Prostate gland (tissue), 2 donors: ENCODE measurements around the gene NUAK2. TPM values are rescaled to one million over a fixed set of nuclear protein-coding genes. Genes with fewer than 3 reads are reported as not detected.
"Not testable (repeated sequence)": the region's sequence is repeated elsewhere in the genome, so short reads cannot be mapped to it uniquely, and the experiment has no call there.

Experiments used
- DNase-seq: peaks from one replicate; pipeline ENCODE4 v3.0.0-alpha.2; 2019; ENCODE audit warnings: low spot score
- H3K27ac ChIP-seq, 2 donors: fragments of 200-600 bp; sonication (generic); 2 replicates each; pipeline ENCODE4 v1.5.1; 2017 to 2019
- H3K27me3 ChIP-seq: fragments of 200-600 bp; sonication (generic); replicated peaks from 2 replicates; pipeline ENCODE4 v1.5.1; 2019; ENCODE audit not compliant: insufficient read depth
- H3K36me3 ChIP-seq, 2 donors: fragments of 200-600 bp; sonication (generic); 1 replicate in 1 of 2; 2 replicates in 1 of 2; pipeline versions ENCODE4 v1.5.1 to v1.8.1; 2017 to 2019
- H3K4me1 ChIP-seq: fragments of 200-600 bp; sonication (generic); replicated peaks from 2 replicates; pipeline ENCODE4 v1.5.1; 2019
- H3K4me3 ChIP-seq, 2 donors: fragments of 200-600 bp; sonication (generic); 2 replicates each; pipeline ENCODE4 v1.5.1; 2017 to 2019
- H3K9me3 ChIP-seq: fragments of 200-600 bp; sonication (generic); 2 replicates; pipeline ENCODE4 v1.5.1; 2017
- POLR2A ChIP-seq: fragments of 450-650 bp; IDR thresholded peaks from one replicate; pipeline ENCODE4 v1.6.1; 2016; ENCODE audit warnings: antibody characterized with exemption, mild to moderate bottlenecking
- POLR2AphosphoS5 ChIP-seq: sonication (generic); formaldehyde crosslinking; IDR thresholded peaks from one replicate; pipeline ENCODE4 v1.6.1; 2017; ENCODE audit warnings: antibody characterized with exemption
- WGBS: methylation state at CpG from one replicate; pipeline ENCODE4 v1.1.5; 2018; 5-methylcytosine and 5-hydroxymethylcytosine counted together
- intact Hi-C: fragments of 100-400 bp; cut with DNase I; formaldehyde crosslinking; loops from one replicate; pipeline ENCODE4 v1.14.2; 2022
- total RNA-seq, 2 donors: library from RNA; depleted of rRNA; stranded (reverse); fragments of >200 nt; gene quantifications; one replicate each; pipeline ENCODE4 v1.1.0, GENCODE V29; 2016
- TF ChIP-seq, protein P1 (sequence below), 4 experiments: fragments of 200-600 bp in 2 of 4; fragments of 450-650 bp in 2 of 4; sonication (generic) in 2 of 4; IDR thresholded peaks; 1 replicate in 3 of 4; 2 replicates in 1 of 4; pipeline ENCODE4 v1.5.1; 2016 to 2019; ENCODE audit warnings: antibody characterized with exemption in 4 of 4, mild to moderate bottlenecking in 2 of 4, moderate library complexity in 2 of 4

NUAK2 gene
- total RNA-seq, 2 donors from 2014 or later = 3.7 to 20.0 TPM

DNA sequence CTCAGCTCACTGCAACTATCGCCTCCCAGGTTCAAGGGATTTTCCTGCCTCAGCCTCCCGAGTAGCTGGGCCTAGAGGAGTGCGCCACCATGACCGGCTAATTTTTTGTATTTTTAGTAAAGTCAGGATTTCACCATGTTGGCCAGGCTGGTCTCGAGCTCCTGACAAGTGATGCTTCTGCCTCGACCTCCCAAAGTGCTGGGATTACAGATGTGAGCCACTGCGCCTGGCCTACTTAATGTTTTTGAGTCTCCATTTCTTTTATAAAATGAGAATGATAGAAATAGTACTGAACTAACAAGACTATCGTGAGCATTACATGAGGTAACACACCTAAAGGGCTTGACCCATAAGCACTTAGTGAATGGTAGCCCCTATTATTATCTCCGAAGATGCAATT is 21.4 kb downstream of the NUAK2 start:
- no peak for DNase-seq
- Histone ChIP-seq H3K4me1 (no peaks in the 10 kb centered on the region), H3K27me3 (no peaks in the 10 kb centered on the region), H3K36me3 (peaks cover 5 to 7% of the 10 kb centered on the region in 2 donors), H3K4me3 (no peak overlapping the region), H3K27ac (no peak overlapping the region), H3K9me3 (no peaks in the 10 kb centered on the region)
- WGBS = 88% methylated on average over 9 of the region's 9 CpGs
- TF ChIP-seq POLR2AphosphoS5 (no peak), POLR2A (no peak)
- TF ChIP-seq, protein P1, sequence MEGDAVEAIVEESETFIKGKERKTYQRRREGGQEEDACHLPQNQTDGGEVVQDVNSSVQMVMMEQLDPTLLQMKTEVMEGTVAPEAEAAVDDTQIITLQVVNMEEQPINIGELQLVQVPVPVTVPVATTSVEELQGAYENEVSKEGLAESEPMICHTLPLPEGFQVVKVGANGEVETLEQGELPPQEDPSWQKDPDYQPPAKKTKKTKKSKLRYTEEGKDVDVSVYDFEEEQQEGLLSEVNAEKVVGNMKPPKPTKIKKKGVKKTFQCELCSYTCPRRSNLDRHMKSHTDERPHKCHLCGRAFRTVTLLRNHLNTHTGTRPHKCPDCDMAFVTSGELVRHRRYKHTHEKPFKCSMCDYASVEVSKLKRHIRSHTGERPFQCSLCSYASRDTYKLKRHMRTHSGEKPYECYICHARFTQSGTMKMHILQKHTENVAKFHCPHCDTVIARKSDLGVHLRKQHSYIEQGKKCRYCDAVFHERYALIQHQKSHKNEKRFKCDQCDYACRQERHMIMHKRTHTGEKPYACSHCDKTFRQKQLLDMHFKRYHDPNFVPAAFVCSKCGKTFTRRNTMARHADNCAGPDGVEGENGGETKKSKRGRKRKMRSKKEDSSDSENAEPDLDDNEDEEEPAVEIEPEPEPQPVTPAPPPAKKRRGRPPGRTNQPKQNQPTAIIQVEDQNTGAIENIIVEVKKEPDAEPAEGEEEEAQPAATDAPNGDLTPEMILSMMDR (IDR thresholded peaks at IDR 0.05) = no peak
- intact Hi-C loops = no loop called here

DNA sequence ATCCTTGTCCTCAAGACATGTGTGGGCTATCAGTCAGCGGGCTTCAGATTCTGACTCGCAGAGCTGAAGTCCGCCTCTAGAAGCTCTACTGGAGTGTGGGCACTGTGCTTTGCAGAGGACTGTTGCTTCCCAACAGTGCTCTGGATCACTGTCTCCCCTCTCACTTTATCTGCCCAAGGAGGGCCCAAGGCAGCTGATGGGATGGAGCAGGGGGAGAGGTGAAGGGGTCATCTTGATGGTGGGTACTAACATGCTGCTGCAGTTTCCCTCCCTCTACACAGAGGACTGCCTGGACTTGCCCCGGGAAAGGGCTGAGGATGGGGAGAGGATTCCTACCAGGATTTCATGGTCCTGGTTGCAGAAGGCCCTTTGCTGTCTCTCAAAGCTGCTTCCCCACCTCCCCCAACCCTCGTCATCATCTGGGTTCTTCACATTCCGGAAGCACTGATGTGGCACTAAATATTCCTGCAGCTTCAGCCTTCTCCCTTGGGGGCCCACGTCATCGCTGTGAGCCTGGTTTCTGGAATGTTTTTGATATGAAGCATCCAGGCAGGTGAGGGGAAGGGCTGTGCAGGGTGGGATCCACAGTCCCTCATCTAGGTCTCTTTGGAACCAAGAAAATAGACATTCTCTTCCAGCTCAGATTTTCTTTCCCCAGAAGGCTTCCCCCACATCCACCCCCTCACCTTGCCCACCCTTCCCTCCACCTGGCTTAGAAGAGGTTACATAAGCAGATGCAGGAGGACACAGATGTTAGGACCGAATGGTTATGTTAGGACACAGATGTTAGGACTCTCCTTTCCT is 23.2 kb downstream of the NUAK2 start:
- 77% methylated on average over 9 of the region's 9 CpGs for WGBS
- Histone ChIP-seq H3K9me3 (no peaks in the 10 kb centered on the region), H3K4me1 (no peaks in the 10 kb centered on the region), H3K27ac (no peak overlapping the region), H3K36me3 (peaks cover 0 to 4% of the 10 kb centered on the region in 2 donors), H3K27me3 (no peaks in the 10 kb centered on the region), H3K4me3 (no peak overlapping the region)
- intact Hi-C loops = no loop called here
- TF ChIP-seq, protein P1 (IDR thresholded peaks at IDR 0.05) = no peak
- no peak for DNase-seq

DNA sequence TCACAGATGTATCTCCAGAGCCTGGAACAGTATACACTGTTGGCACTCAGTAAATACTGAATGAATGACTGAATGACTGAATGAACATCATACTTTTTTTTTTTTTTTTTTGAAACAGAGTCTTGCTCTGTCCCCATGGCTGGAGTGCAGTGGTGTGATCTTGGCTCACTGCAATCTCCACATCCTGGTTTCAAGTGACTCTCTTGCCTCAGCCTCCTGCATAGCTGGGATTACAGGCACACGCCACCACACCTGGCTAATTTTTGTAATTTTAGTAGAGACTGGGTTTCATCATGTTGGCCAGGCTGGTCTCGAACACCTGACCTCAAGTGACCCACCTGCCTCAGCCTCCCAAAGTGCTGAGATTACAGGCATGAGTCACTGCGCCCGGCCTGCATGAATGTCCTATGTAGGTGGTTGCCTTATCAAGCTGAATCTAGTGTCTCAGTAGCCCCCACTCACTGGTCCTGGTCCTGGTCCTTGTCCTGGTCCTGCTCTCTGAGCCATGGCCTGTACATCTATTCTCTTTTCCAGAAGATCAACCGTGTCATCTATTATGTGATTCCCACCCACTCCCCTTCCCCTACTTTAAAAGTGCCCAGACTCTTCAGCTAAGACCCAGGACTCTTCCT is 23.9 kb downstream of the NUAK2 start:
- not testable (repeated sequence) for H3K4me1 ChIP-seq

DNA sequence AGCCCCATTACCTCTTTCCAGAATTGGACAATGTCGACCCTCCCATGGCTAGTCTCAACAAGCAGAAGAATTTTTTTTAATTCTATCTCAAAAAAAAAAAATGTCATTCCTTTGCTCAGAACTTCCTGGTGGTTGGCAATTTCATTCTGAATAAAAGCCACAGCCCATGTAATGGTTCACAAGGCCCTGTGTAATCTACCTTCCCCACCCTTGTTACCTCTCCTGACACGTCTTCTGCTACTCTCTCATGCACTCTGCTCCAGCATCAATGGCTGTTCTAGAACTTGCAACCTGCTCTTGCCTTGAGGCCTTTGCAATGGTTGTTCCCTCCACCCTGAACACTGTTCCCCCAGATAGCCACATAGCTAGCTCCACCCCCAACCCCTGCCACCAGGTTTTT is 25.4 kb downstream of the NUAK2 start:
- Histone ChIP-seq H3K9me3 (no peaks in the 10 kb centered on the region), H3K27me3 (no peaks in the 10 kb centered on the region), H3K27ac (no peak overlapping the region), H3K4me1 (no peaks in the 10 kb centered on the region), H3K4me3 (no peak overlapping the region), H3K36me3 (no peaks in the 10 kb centered on the region)
- TF ChIP-seq, protein P1 (IDR thresholded peaks at IDR 0.05) = no peak
- TF ChIP-seq POLR2AphosphoS5 (no peak), POLR2A (no peak)
- DNase-seq = no peak
- WGBS = 56% methylated on average over 2 of the region's 2 CpGs
- intact Hi-C loops = no loop called here

More for the DNA sequence above, 23.9 kb downstream of the NUAK2 start:
- 96% methylated on average over 5 of the region's 5 CpGs for WGBS
- H3K4me3 ChIP-seq, DNase-seq, intact Hi-C loops, H3K9me3 ChIP-seq, H3K27me3 ChIP-seq, H3K36me3 ChIP-seq, H3K27ac ChIP-seq: not testable (repeated sequence)

DNA sequence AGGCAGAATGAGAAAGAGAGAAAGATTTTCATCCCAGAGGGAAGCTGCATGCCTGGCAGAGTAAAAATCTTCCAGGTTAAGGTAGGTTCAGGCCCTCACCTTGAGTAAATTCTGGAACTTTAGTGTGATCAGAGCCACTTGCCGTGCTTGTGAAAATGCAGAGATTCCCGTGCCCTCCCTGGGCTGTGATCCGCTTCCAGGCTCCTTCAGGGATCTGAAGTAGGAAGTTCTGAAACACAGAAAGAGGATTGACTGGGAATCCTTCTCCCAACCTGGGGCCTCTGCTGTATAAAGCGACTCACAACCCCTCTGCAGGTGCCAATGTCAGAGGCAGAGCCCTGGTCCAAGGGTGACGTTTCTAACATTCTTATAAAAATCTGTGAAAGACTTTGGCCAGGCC is 26.6 kb downstream of the NUAK2 start:
- 82% methylated on average over 5 of the region's 5 CpGs for WGBS
- Histone ChIP-seq H3K36me3 (no peaks in the 10 kb centered on the region), H3K27ac (no peak overlapping the region), H3K9me3 (no peaks in the 10 kb centered on the region), H3K4me1 (no peaks in the 10 kb centered on the region), H3K4me3 (no peak overlapping the region), H3K27me3 (no peaks in the 10 kb centered on the region)
- intact Hi-C loops = no loop called here
- TF ChIP-seq, protein P1 (IDR thresholded peaks at IDR 0.05) = no peak
- TF ChIP-seq POLR2AphosphoS5 (no peak), POLR2A (no peak)
- DNase-seq = no peak
